Testis (tissue), 2 donors: ENCODE results near the gene SIK3.
A peak's percentile ranks its signal among the peaks of the same experiment; 100 is the strongest.

Source experiments
- CTCF ChIP-seq, 3 experiments: fragments of 450-650 bp in 2 of 3; fragments of 200-600 bp in 1 of 3; sonication (generic) in 1 of 3; IDR thresholded peaks; one replicate each; pipeline ENCODE4 v1.5.1; 2016 to 2019; ENCODE audit warnings: antibody characterized with exemption in 3 of 3, mild to moderate bottlenecking in 2 of 3, moderate library complexity in 1 of 3
- POLR2A ChIP-seq: fragments of 450-650 bp; IDR thresholded peaks from one replicate; pipeline ENCODE4 v1.6.1; 2017; ENCODE audit warnings: antibody characterized with exemption, mild to moderate bottlenecking, moderate library complexity

- peak; percentile 23 for TF ChIP-seq POLR2A
- no peak for TF ChIP-seq CTCF (IDR thresholded peaks at IDR 0.05)
Measured at GRCh38 chr11:117143871-117144476, 45.7 kb upstream of the SIK3 start, which contains the start of gene PAFAH1B2.
